ENCODE results near the gene GOLGA8F.
"Not testable (repeated sequence)": the region's sequence is repeated elsewhere in the genome, so short reads cannot be mapped to it uniquely, and the experiment has no call there.

GOLGA8F gene

GRCh38 chr15:28378364-28378763, at the start of gene GOLGA8F:
Gene GOLGA8F (plus strand): TSS chr15:28378664. CDS start chr15:28378762, 98 bp downstream.
- H3K27ac Mint-ChIP-seq; H3K4me3 Mint-ChIP-seq; H3K36me3 Mint-ChIP-seq (ENCODE audit: low read depth); DNase-seq; ATAC-seq; H3K9me3 Mint-ChIP-seq; H3K27me3 Mint-ChIP-seq; H3K4me1 Mint-ChIP-seq: not testable (repeated sequence)

- H3K27me3 Mint-ChIP-seq; H3K27ac Mint-ChIP-seq; H3K4me1 Mint-ChIP-seq; H3K4me3 Mint-ChIP-seq; DNase-seq; H3K9me3 Mint-ChIP-seq; H3K36me3 Mint-ChIP-seq (ENCODE audit: low read depth); ATAC-seq: not testable (repeated sequence)
Observed at GRCh38 chr15:28357984-28358383, 20.5 kb upstream of the GOLGA8F start, which contains the start of gene GOLGA6L24. Gene GOLGA6L24 (minus strand): TSS chr15:28358084. CDS start chr15:28358023, 61 bp downstream.

GRCh38 chr15:28365502-28365901, 13.0 kb upstream of the GOLGA8F start:
- not testable (repeated sequence) for H3K27ac Mint-ChIP-seq; ATAC-seq; H3K9me3 Mint-ChIP-seq; H3K36me3 Mint-ChIP-seq (ENCODE audit: low read depth); H3K4me3 Mint-ChIP-seq; DNase-seq; H3K4me1 Mint-ChIP-seq; H3K27me3 Mint-ChIP-seq

GRCh38 chr15:28380053-28380452, 1.6 kb downstream of the GOLGA8F start:
- H3K27ac Mint-ChIP-seq; ATAC-seq; H3K27me3 Mint-ChIP-seq; H3K4me3 Mint-ChIP-seq; H3K4me1 Mint-ChIP-seq; H3K9me3 Mint-ChIP-seq; DNase-seq; H3K36me3 Mint-ChIP-seq (ENCODE audit: low read depth): not testable (repeated sequence)

GRCh38 chr15:28396022-28396421, 17.6 kb downstream of the GOLGA8F start:
- not testable (repeated sequence) for ATAC-seq; H3K27me3 Mint-ChIP-seq; DNase-seq; H3K4me3 Mint-ChIP-seq; H3K36me3 Mint-ChIP-seq (ENCODE audit: low read depth); H3K27ac Mint-ChIP-seq; H3K9me3 Mint-ChIP-seq; H3K4me1 Mint-ChIP-seq

GRCh38 chr15:28402774-28403435, 24.4 kb downstream of the GOLGA8F start:
- H3K27me3 Mint-ChIP-seq; H3K27ac Mint-ChIP-seq; H3K4me1 Mint-ChIP-seq; ATAC-seq; DNase-seq; H3K9me3 Mint-ChIP-seq; H3K36me3 Mint-ChIP-seq (ENCODE audit: low read depth); H3K4me3 Mint-ChIP-seq: not testable (repeated sequence)

- H3K27me3 Mint-ChIP-seq; H3K4me3 Mint-ChIP-seq; H3K4me1 Mint-ChIP-seq; H3K36me3 Mint-ChIP-seq (ENCODE audit: low read depth); H3K27ac Mint-ChIP-seq; DNase-seq; ATAC-seq; H3K9me3 Mint-ChIP-seq: not testable (repeated sequence)
Observed at GRCh38 chr15:28420470-28420869, 42.0 kb downstream of the GOLGA8F start.

- not testable (repeated sequence) for H3K36me3 Mint-ChIP-seq (ENCODE audit: low read depth); H3K9me3 Mint-ChIP-seq; DNase-seq; H3K4me1 Mint-ChIP-seq; H3K27ac Mint-ChIP-seq; H3K27me3 Mint-ChIP-seq; H3K4me3 Mint-ChIP-seq; ATAC-seq
Observed at GRCh38 chr15:28435594-28435993, 57.1 kb downstream of the GOLGA8F start.
